ENCODE measurements around the gene BAAT.

The BAAT gene

DNA sequence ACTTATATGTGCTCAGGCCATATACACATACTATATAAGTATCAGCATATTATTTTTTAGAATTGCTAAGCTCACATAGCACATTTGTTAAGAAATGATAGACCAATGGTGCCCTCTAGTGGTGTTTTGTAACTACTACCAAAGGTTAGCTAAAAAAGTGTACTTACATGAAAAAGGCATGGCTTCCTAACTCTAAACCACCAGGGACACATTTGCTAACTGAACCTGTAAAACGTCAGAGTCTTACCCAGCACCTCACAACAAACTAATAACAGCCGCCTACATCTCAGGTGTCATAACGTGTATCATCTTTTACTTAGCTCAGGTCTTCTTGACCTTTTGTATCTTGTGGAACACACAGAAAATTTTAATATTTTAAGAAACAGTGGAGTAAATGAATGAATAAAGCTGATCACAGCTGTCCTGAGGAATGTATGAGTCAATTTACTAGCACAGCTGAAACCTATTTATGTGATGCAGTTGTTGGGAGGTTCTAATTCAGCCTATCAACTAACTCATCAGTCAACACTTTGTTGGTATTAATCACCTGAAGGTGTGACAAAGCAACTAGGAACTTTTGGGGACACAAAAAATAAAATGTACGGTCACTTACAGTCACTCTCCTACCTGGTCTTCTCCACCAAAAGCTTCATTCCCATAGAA is 72.9 kb downstream of the BAAT start:
- DNase-seq: peak; percentile 44

DNA sequence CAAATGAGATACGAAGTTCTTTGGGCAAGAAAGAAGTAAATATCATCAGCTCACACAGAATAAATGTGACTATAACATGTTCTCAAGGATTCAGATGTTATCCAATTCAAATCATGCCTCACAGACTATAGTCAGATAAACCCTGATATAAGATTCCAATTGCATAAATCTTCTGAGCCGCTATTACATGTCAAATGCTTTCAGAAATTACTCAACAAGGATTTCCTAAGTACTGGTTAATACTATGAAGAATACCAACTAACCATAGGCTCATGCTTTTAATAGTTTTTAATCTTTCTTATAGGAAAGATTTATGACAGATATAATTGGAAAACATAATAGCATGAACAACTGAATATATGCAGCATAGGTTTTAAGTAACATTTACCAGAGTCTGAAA is 73.6 kb downstream of the BAAT start:
- no peak for DNase-seq
